Left forelimb (tissue), 1 donor: Measurements from ENCODE around the gene AJAP1.

Experiments used
- DNase-seq: peaks from one replicate; pipeline ENCODE4 v3.0.0-alpha.2; 2018; ENCODE audit warnings: low spot score

The AJAP1 gene

GRCh38 chr1:4682607-4683220 lies 28.3 kb downstream of the AJAP1 start:
- DNase-seq, result no peak

GRCh38 chr1:4684136-4684535 lies 29.7 kb downstream of the AJAP1 start:
- no peak for DNase-seq

- DNase-seq, result no peak
These were observed 30.6 kb downstream of the AJAP1 start for GRCh38 chr1:4684864-4685522.

- DNase-seq, result no peak
These were observed 31.1 kb downstream of the AJAP1 start for GRCh38 chr1:4685523-4685865.

- DNase-seq, result no peak
These were observed 33.5 kb downstream of the AJAP1 start for GRCh38 chr1:4687943-4688342.

GRCh38 chr1:4689271-4689935 lies 35.0 kb downstream of the AJAP1 start:
- no peak for DNase-seq

- no peak for DNase-seq
These were observed 35.7 kb downstream of the AJAP1 start for GRCh38 chr1:4689941-4690635.

GRCh38 chr1:4690951-4691675 lies 36.7 kb downstream of the AJAP1 start:
- no peak for DNase-seq

GRCh38 chr1:4691766-4692405 lies 37.5 kb downstream of the AJAP1 start:
- DNase-seq, result no peak

GRCh38 chr1:4692437-4692836 lies 38.0 kb downstream of the AJAP1 start:
- DNase-seq, result no peak

GRCh38 chr1:4693331-4693730 lies 38.9 kb downstream of the AJAP1 start:
- DNase-seq, result no peak

GRCh38 chr1:4693891-4694290 lies 39.5 kb downstream of the AJAP1 start:
- no peak for DNase-seq

GRCh38 chr1:4694492-4694891 lies 40.1 kb downstream of the AJAP1 start:
- DNase-seq, result no peak

- DNase-seq, result no peak
These were observed 40.8 kb downstream of the AJAP1 start for GRCh38 chr1:4695241-4695640.

- no peak for DNase-seq
These were observed 41.8 kb downstream of the AJAP1 start for GRCh38 chr1:4696161-4696745.

GRCh38 chr1:4696753-4697152 lies 42.3 kb downstream of the AJAP1 start:
- no peak for DNase-seq

- DNase-seq, result no peak
These were observed 43.4 kb downstream of the AJAP1 start for GRCh38 chr1:4697801-4698200.

- no peak for DNase-seq
These were observed 44.5 kb downstream of the AJAP1 start for GRCh38 chr1:4698911-4699310.

GRCh38 chr1:4699376-4700301 lies 45.2 kb downstream of the AJAP1 start:
- DNase-seq, result no peak

- DNase-seq, result no peak
These were observed 46.4 kb downstream of the AJAP1 start for GRCh38 chr1:4700801-4701200.
